Measurements from ENCODE around the gene SSU72. TPM values are rescaled to one million over a fixed set of nuclear protein-coding genes. Genes with fewer than 3 reads are reported as not detected.

Gene SSU72
- total RNA-seq, 1 donor from 2014 or later = 144 TPM

GRCh38 chr1:1612104-1612400 lies 37.4 kb upstream of the SSU72 start:
- DNase-seq (ENCODE audit: low spot score) = no peak

GRCh38 chr1:1610796-1611195 lies 36.1 kb upstream of the SSU72 start:
- DNase-seq (ENCODE audit: low spot score) = no peak

GRCh38 chr1:1609822-1610485 lies 35.3 kb upstream of the SSU72 start:
- DNase-seq (ENCODE audit: low spot score) = no peak

GRCh38 chr1:1606232-1606631 lies 31.6 kb upstream of the SSU72 start:
- DNase-seq (ENCODE audit: low spot score) = no peak

- no peak for DNase-seq (ENCODE audit: low spot score)
These were observed 31.1 kb upstream of the SSU72 start for GRCh38 chr1:1605724-1606123.

- no peak for DNase-seq (ENCODE audit: low spot score)
These were observed 30.4 kb upstream of the SSU72 start for GRCh38 chr1:1605034-1605591.

GRCh38 chr1:1604374-1605033 lies 29.8 kb upstream of the SSU72 start:
- DNase-seq (ENCODE audit: low spot score) = no peak

GRCh38 chr1:1603671-1604373 lies 29.2 kb upstream of the SSU72 start:
- no peak for DNase-seq (ENCODE audit: low spot score)

GRCh38 chr1:1602968-1603506 lies 28.4 kb upstream of the SSU72 start:
- no peak for DNase-seq (ENCODE audit: low spot score)

GRCh38 chr1:1602304-1602967 lies 27.8 kb upstream of the SSU72 start:
- DNase-seq (ENCODE audit: low spot score) = no peak

GRCh38 chr1:1601564-1602303 lies 27.1 kb upstream of the SSU72 start:
- no peak for DNase-seq (ENCODE audit: low spot score)

- no peak for DNase-seq (ENCODE audit: low spot score)
These were observed 26.3 kb upstream of the SSU72 start for GRCh38 chr1:1600861-1601563.

GRCh38 chr1:1599935-1600860 lies 25.5 kb upstream of the SSU72 start, which contains the start of gene FNDC10:
Gene FNDC10 (minus strand): TSS chr1:1600135. CDS start chr1:1600015, 120 bp downstream.
- DNase-seq (ENCODE audit: low spot score) = no peak

GRCh38 chr1:1599030-1599934 lies 24.6 kb upstream of the SSU72 start:
- no peak for DNase-seq (ENCODE audit: low spot score)

GRCh38 chr1:1598720-1599029 lies 24.0 kb upstream of the SSU72 start:
- no peak for DNase-seq (ENCODE audit: low spot score)

- no peak for DNase-seq (ENCODE audit: low spot score)
These were observed 23.5 kb upstream of the SSU72 start for GRCh38 chr1:1598051-1598719.

- DNase-seq (ENCODE audit: low spot score) = no peak
These were observed 22.7 kb upstream of the SSU72 start for GRCh38 chr1:1597275-1597930.
